ENCODE data around the gene VPS54. TPM values are rescaled to one million over a fixed set of nuclear protein-coding genes. Genes with fewer than 3 reads are reported as not detected.
"Not testable (repeated sequence)": the region's sequence is repeated elsewhere in the genome, so short reads cannot be mapped to it uniquely, and the experiment has no call there.

Gene VPS54
- total RNA-seq, 1 experiment from 2014 or later = 21.2 TPM

GRCh38 chr2:63942788-63943187, 76.4 kb downstream of the VPS54 start:
- CTCF ChIA-PET = no interaction called here

DNA sequence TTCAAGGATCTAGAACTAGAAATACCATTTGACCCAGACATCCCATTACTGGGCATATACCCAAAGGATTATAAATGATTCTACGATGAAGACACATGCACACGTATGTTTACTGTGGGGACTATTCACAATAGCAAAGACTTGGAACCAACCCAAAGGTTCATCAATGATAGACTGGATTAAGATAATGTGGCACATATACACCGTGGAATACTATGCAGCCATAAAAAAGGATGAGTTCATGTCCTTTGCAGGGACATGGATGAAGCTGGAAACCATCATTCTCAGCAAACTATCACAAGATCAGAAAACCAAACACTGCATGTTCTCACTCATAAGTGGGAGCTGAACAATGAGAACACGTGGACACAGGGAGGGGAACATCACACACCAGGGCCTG, 87.1 kb downstream of the VPS54 start:
- H3K9me3 ChIP-seq (ENCODE audit: control insufficient read depth, insufficient read depth, low read depth, low read length); BruUV-seq (replicated peaks); H3K36me3 ChIP-seq (ENCODE audit: control insufficient read depth, insufficient read depth, low read length); in situ Hi-C loops (cut with HindIII; ENCODE audit: low pct_unique_long_range_greater_than_20kb, low sequenced_read_pairs); H3K4me3 ChIP-seq (ENCODE audit: low read depth in 2 of 2, low read length in 2 of 2); H3K27me3 ChIP-seq (ENCODE audit: control insufficient read depth, insufficient read depth, low read length); CTCF ChIA-PET; DNase-seq (ENCODE audit: low read depth, low spot score); H3K27ac ChIP-seq (ENCODE audit: low read length); POLR2A ChIA-PET; intact Hi-C loops (cut with micrococcal nuclease; ENCODE audit: unreplicated experiment); H3K4me1 ChIP-seq (ENCODE audit: control insufficient read depth, insufficient read depth, low read length); ATAC-seq: not testable (repeated sequence)

More at GRCh38 chr2:63942788-63943187, 76.4 kb downstream of the VPS54 start:
- DNase-seq (ENCODE audit: low read depth, low spot score) = no peak
- POLR2A ChIA-PET = no interaction called here
- no peak for ATAC-seq
- no peaks in the 10 kb centered on the region for H3K27me3 ChIP-seq (ENCODE audit: control insufficient read depth, insufficient read depth, low read length)
- no peak overlapping the region for H3K4me3 ChIP-seq (ENCODE audit: low read depth in 2 of 2, low read length in 2 of 2)
- H3K9me3 ChIP-seq (ENCODE audit: control insufficient read depth, insufficient read depth, low read depth, low read length) = no peaks in the 10 kb centered on the region
- intact Hi-C loops (cut with micrococcal nuclease; ENCODE audit: unreplicated experiment) (no loop called here), in situ Hi-C loops (cut with HindIII; ENCODE audit: low pct_unique_long_range_greater_than_20kb, low sequenced_read_pairs) (no loop called here)
- peaks cover 4% of the 10 kb centered on the region; the same call in 1 of the 2 replicates for H3K36me3 ChIP-seq (ENCODE audit: control insufficient read depth, insufficient read depth, low read length)
- H3K27ac ChIP-seq (ENCODE audit: low read length) = no peak overlapping the region
- BruUV-seq (replicated peaks) = no TSS peak
- no peaks in the 10 kb centered on the region for H3K4me1 ChIP-seq (ENCODE audit: control insufficient read depth, insufficient read depth, low read length)
- TF ChIP-seq SIN3A (IDR thresholded peaks at IDR 0.05; ENCODE audit: borderline replicate concordance, insufficient read depth, low read depth, low read length) (no peak), TCF7L2 (IDR thresholded peaks at IDR 0.05; ENCODE audit: low read depth, low read length) (no peak), CTCF (IDR thresholded peaks at IDR 0.05) (no peak), POLR2AphosphoS5 (IDR thresholded peaks at IDR 0.05; ENCODE audit: low read depth, low read length) (no peak)
- TF ChIP-seq, protein P1, sequence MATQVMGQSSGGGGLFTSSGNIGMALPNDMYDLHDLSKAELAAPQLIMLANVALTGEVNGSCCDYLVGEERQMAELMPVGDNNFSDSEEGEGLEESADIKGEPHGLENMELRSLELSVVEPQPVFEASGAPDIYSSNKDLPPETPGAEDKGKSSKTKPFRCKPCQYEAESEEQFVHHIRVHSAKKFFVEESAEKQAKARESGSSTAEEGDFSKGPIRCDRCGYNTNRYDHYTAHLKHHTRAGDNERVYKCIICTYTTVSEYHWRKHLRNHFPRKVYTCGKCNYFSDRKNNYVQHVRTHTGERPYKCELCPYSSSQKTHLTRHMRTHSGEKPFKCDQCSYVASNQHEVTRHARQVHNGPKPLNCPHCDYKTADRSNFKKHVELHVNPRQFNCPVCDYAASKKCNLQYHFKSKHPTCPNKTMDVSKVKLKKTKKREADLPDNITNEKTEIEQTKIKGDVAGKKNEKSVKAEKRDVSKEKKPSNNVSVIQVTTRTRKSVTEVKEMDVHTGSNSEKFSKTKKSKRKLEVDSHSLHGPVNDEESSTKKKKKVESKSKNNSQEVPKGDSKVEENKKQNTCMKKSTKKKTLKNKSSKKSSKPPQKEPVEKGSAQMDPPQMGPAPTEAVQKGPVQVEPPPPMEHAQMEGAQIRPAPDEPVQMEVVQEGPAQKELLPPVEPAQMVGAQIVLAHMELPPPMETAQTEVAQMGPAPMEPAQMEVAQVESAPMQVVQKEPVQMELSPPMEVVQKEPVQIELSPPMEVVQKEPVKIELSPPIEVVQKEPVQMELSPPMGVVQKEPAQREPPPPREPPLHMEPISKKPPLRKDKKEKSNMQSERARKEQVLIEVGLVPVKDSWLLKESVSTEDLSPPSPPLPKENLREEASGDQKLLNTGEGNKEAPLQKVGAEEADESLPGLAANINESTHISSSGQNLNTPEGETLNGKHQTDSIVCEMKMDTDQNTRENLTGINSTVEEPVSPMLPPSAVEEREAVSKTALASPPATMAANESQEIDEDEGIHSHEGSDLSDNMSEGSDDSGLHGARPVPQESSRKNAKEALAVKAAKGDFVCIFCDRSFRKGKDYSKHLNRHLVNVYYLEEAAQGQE (IDR thresholded peaks at IDR 0.05; ENCODE audit: insufficient read depth in 1 of 2, low read depth in 2 of 2, low read length in 1 of 2) = no peak

- H3K27ac ChIP-seq (ENCODE audit: low read length) = no peak overlapping the region
- CTCF ChIA-PET = no interaction called here
- DNase-seq (ENCODE audit: low read depth, low spot score) = no peak
- in situ Hi-C loops (cut with HindIII; ENCODE audit: low pct_unique_long_range_greater_than_20kb, low sequenced_read_pairs) (no loop called here), intact Hi-C loops (cut with micrococcal nuclease; ENCODE audit: unreplicated experiment) (no loop called here)
- TF ChIP-seq, protein P1 (IDR thresholded peaks at IDR 0.05; ENCODE audit: insufficient read depth in 1 of 2, low read depth in 2 of 2, low read length in 1 of 2) = no peak
- TF ChIP-seq CTCF (IDR thresholded peaks at IDR 0.05) = no peak
- TF ChIP-seq POLR2AphosphoS5 (IDR thresholded peaks at IDR 0.05; ENCODE audit: low read depth, low read length) = no peak
- TF ChIP-seq SIN3A (IDR thresholded peaks at IDR 0.05; ENCODE audit: borderline replicate concordance, insufficient read depth, low read depth, low read length) = no peak
- TF ChIP-seq TCF7L2 (IDR thresholded peaks at IDR 0.05; ENCODE audit: low read depth, low read length) = no peak
- POLR2A ChIA-PET = no interaction called here
- no peaks in the 10 kb centered on the region for H3K4me1 ChIP-seq (ENCODE audit: control insufficient read depth, insufficient read depth, low read length)
- no peaks in the 10 kb centered on the region for H3K27me3 ChIP-seq (ENCODE audit: control insufficient read depth, insufficient read depth, low read length)
- BruUV-seq (replicated peaks) = no TSS peak
- H3K9me3 ChIP-seq (ENCODE audit: control insufficient read depth, insufficient read depth, low read depth, low read length) = no peaks in the 10 kb centered on the region
- H3K36me3 ChIP-seq (ENCODE audit: control insufficient read depth, insufficient read depth, low read length) = no peaks in the 10 kb centered on the region; the same call in 1 of the 2 replicates
- no peak for ATAC-seq
- no peak overlapping the region for H3K4me3 ChIP-seq (ENCODE audit: low read depth in 2 of 2, low read length in 2 of 2)
Observed at GRCh38 chr2:63926815-63927214, 92.4 kb downstream of the VPS54 start.
